H9 (cell line): ENCODE measurements around the gene AKAP7. TPM values are rescaled to one million over a fixed set of nuclear protein-coding genes. Genes with fewer than 3 reads are reported as not detected.

Experiments
- DNase-seq: peaks from one replicate; pipeline ENCODE4 v3.0.0-alpha.2; 2017
- H2AFZ ChIP-seq: one replicate; pipeline ENCODE4 v1.6.1; 2013; ENCODE audit warnings: mild to moderate bottlenecking, low read length, control low read depth, moderate library complexity
- H2AK5ac ChIP-seq: 2 replicates; pipeline ENCODE4 v1.6.1; 2013; ENCODE audit warnings: low read length, control low read depth, mixed read lengths; ENCODE audit not compliant: insufficient read length
- H2BK120ac ChIP-seq: one replicate; pipeline ENCODE4 v1.6.1; 2013; ENCODE audit warnings: low read depth, mild to moderate bottlenecking, low read length, control low read depth, inconsistent platforms; ENCODE audit not compliant: poor library complexity, severe bottlenecking
- H2BK12ac ChIP-seq: 2 replicates; pipeline ENCODE4 v1.6.1; 2013; ENCODE audit warnings: low read length, control low read depth, mixed read lengths, low read depth; ENCODE audit not compliant: insufficient read length
- H2BK15ac ChIP-seq: 2 replicates; pipeline ENCODE4 v1.6.1; 2013; ENCODE audit warnings: low read depth, low read length, control low read depth
- H2BK20ac ChIP-seq: one replicate; pipeline ENCODE4 v1.6.1; 2013; ENCODE audit warnings: low read depth, mild to moderate bottlenecking, low read length, control low read depth, inconsistent platforms; ENCODE audit not compliant: poor library complexity, severe bottlenecking
- H2BK5ac ChIP-seq: 2 replicates; pipeline ENCODE4 v1.6.1; 2013; ENCODE audit warnings: low read length, control low read depth, mixed read lengths; ENCODE audit not compliant: insufficient read length
- H3K14ac ChIP-seq: 2 replicates; pipeline ENCODE4 v1.6.1; 2013; ENCODE audit warnings: low read length, control low read depth; ENCODE audit not compliant: insufficient read depth
- H3K18ac ChIP-seq: 2 replicates; pipeline ENCODE4 v1.6.1; 2013; ENCODE audit warnings: low read depth, mild to moderate bottlenecking, mixed read lengths, low read length, control low read depth; ENCODE audit not compliant: insufficient read length
- H3K23ac ChIP-seq: 2 replicates; pipeline ENCODE4 v1.6.1; 2013; ENCODE audit warnings: low read length, control low read depth, mixed read lengths, low read depth; ENCODE audit not compliant: insufficient read length
- H3K23me2 ChIP-seq: 2 replicates; pipeline ENCODE4 v1.6.1; 2013; ENCODE audit warnings: low read depth, mild to moderate bottlenecking, mixed read lengths, low read length, control low read depth; ENCODE audit not compliant: insufficient read length, poor library complexity, severe bottlenecking
- H3K27ac ChIP-seq: 2 replicates; pipeline ENCODE4 v1.5.1; 2013; ENCODE audit warnings: low read length, control low read depth, mixed read lengths, low read depth; ENCODE audit not compliant: insufficient read length
- H3K27me3 ChIP-seq: 2 replicates; pipeline ENCODE4 v1.6.1; 2013; ENCODE audit warnings: low read length, control low read depth, inconsistent platforms; ENCODE audit not compliant: insufficient read depth
- H3K4ac ChIP-seq: 2 replicates; pipeline ENCODE4 v1.6.1; 2013; ENCODE audit warnings: low read depth, mild to moderate bottlenecking, control low read depth, inconsistent platforms, low read length, moderate library complexity
- H3K4me1 ChIP-seq: 2 replicates; pipeline ENCODE4 v1.6.1; 2013; ENCODE audit warnings: low read length, control low read depth, inconsistent platforms; ENCODE audit not compliant: insufficient read depth
- H3K4me2 ChIP-seq: 2 replicates; pipeline ENCODE4 v1.6.1; 2013; ENCODE audit warnings: low read length, control low read depth, mixed read lengths; ENCODE audit not compliant: insufficient read length, insufficient read depth
- H3K56ac ChIP-seq: 2 replicates; pipeline ENCODE4 v1.6.1; 2013; ENCODE audit warnings: low read depth, mild to moderate bottlenecking, mixed read lengths, low read length, control low read depth; ENCODE audit not compliant: insufficient read length
- H3K79me1 ChIP-seq: 2 replicates; pipeline ENCODE4 v1.6.1; 2013; ENCODE audit warnings: low read depth, mild to moderate bottlenecking, moderate library complexity, low read length, control low read depth, inconsistent platforms; ENCODE audit not compliant: insufficient read depth, poor library complexity, severe bottlenecking
- H3K79me2 ChIP-seq: 2 replicates; pipeline ENCODE4 v1.6.1; 2013; ENCODE audit warnings: low read length, control low read depth, inconsistent platforms; ENCODE audit not compliant: insufficient read depth
- H3K9ac ChIP-seq: 2 replicates; pipeline ENCODE4 v1.6.1; 2013; ENCODE audit warnings: low read length, control low read depth, mixed read lengths; ENCODE audit not compliant: insufficient read length; ENCODE audit errors: extremely low read depth
- H3K9me3 ChIP-seq: one replicate; pipeline ENCODE4 v1.6.1; 2013; ENCODE audit warnings: low read depth, low read length, inconsistent platforms; ENCODE audit not compliant: control insufficient read depth
- H3T11ph ChIP-seq: one replicate; pipeline ENCODE4 v1.6.1; 2013; ENCODE audit warnings: mild to moderate bottlenecking, low read length, control low read depth, inconsistent platforms
- H4K20me1 ChIP-seq: one replicate; pipeline ENCODE4 v1.6.1; 2013; ENCODE audit not compliant: control insufficient read depth, insufficient read length, insufficient read depth
- H4K5ac ChIP-seq: 2 replicates; pipeline ENCODE4 v1.6.1; 2013; ENCODE audit warnings: low read depth, mild to moderate bottlenecking, mixed read lengths, low read length, control low read depth; ENCODE audit not compliant: insufficient read length
- H4K8ac ChIP-seq: replicated peaks from 2 replicates; pipeline ENCODE4 v1.6.1; 2013; ENCODE audit warnings: low read length, control low read depth, mixed read lengths, low read depth; ENCODE audit not compliant: insufficient read length
- H4K91ac ChIP-seq: 2 replicates; pipeline ENCODE4 v1.6.1; 2013; ENCODE audit warnings: low read depth, mild to moderate bottlenecking, moderate library complexity, mixed read lengths, low read length, control low read depth; ENCODE audit not compliant: insufficient read length
- H3K27ac Mint-ChIP-seq, 3 experiments: 2 replicates in 2 of 3; 3 replicates in 1 of 3; pipeline ENCODE4 v1.8.0; 2020 to 2021; ENCODE audit warnings: mixed read lengths in 3 of 3, mild to moderate bottlenecking in 1 of 3, moderate library complexity in 1 of 3
- H3K27me3 Mint-ChIP-seq: 2 replicates; pipeline ENCODE4 v1.8.0; 2021; ENCODE audit warnings: low read depth, mild to moderate bottlenecking, moderate library complexity, mixed read lengths
- H3K36me3 Mint-ChIP-seq, 3 experiments: 2 replicates in 2 of 3; 3 replicates in 1 of 3; pipeline ENCODE4 v1.8.0; 2020 to 2021; ENCODE audit warnings: low read depth in 3 of 3, mixed read lengths in 3 of 3; ENCODE audit not compliant: insufficient read depth in 1 of 3
- H3K4me1 Mint-ChIP-seq, 2 experiments: 2 replicates each; pipeline ENCODE4 v1.8.0; 2020; ENCODE audit warnings: mixed read lengths in 2 of 2
- H3K4me3 Mint-ChIP-seq, 2 experiments: 2 replicates in 1 of 2; 3 replicates in 1 of 2; pipeline ENCODE4 v1.8.0; 2020 to 2021; ENCODE audit warnings: mild to moderate bottlenecking in 2 of 2, mixed read lengths in 2 of 2, moderate library complexity in 1 of 2
- H3K9me3 Mint-ChIP-seq, 2 experiments: 2 replicates in 1 of 2; 3 replicates in 1 of 2; pipeline ENCODE4 v1.8.0; 2020; ENCODE audit warnings: mild to moderate bottlenecking in 2 of 2, mixed read lengths in 2 of 2, moderate library complexity in 1 of 2
- CTCF ChIP-seq: fragments of 200-600 bp; sonication (generic); conservative IDR thresholded peaks from 3 replicates; pipeline ENCODE4 v1.8.0; 2021; ENCODE audit warnings: antibody characterized with exemption, mild to moderate bottlenecking
- WGBS: extraction: QIAGEN DNeasy Blood & Tissue Kit; methylation state at CpG from one replicate; pipeline ENCODE4 v1.1.7; 2013; ENCODE audit warnings: missing lambda C conversion rate, low lambda C conversion rate, mixed read lengths; ENCODE audit not compliant: insufficient read length; ENCODE audit errors: extremely low coverage; 5-methylcytosine and 5-hydroxymethylcytosine counted together
- total RNA-seq: library from RNA; stranded (reverse); gene quantifications from 2 replicates; pipeline ENCODE4 v1.2.1, GENCODE V29; 2021

Gene AKAP7
- total RNA-seq, 1 experiment from 2014 or later = 9.8 TPM

GRCh38 chr6:131225959-131226358 is 90.7 kb downstream of the AKAP7 start:
- Mint-ChIP-seq H3K4me3 (no peak overlapping the region), H3K36me3 (peaks cover 3 to 14% (median 5%) of the 10 kb centered on the region in 3 experiments), H3K4me1 (peaks cover 7 to 10% of the 10 kb centered on the region in 2 experiments), H3K9me3 (0 out of 5 replicates have a peak, but pooled peaks cover 0 to 2% of the 10 kb centered on the region in 2 experiments), H3K27me3 (no peaks in the 10 kb centered on the region), H3K27ac (0 out of 7 replicates have a peak overlapping the region, but pooled peaks of 1 of the 3 experiments have one; percentile 9)
- no peak overlapping the region for H4K8ac ChIP-seq
- H4K5ac ChIP-seq = no peak overlapping the region
- no peak overlapping the region for H3K9ac ChIP-seq
- no peaks in the 10 kb centered on the region for H3K27me3 ChIP-seq
- H4K20me1 ChIP-seq = no peaks in the 10 kb centered on the region
- no peak for DNase-seq
- H3K23me2 ChIP-seq = no peaks in the 10 kb centered on the region
- no CpG with 5 or more reads among the region's 3 CpGs for WGBS
- no peak overlapping the region for H3K14ac ChIP-seq
- no peak for TF ChIP-seq CTCF
- H3K27ac ChIP-seq = peak overlapping the region; percentile 47
- H3T11ph ChIP-seq = no peak overlapping the region
- no peak overlapping the region for H3K56ac ChIP-seq
- no peak overlapping the region for H2BK12ac ChIP-seq
- H3K4ac ChIP-seq = no peak overlapping the region
- no peaks in the 10 kb centered on the region for H3K79me1 ChIP-seq
- H3K18ac ChIP-seq = no peak overlapping the region
- no peak overlapping the region for H2AFZ ChIP-seq
- no peak overlapping the region for H3K4me2 ChIP-seq
- no peak overlapping the region for H2BK5ac ChIP-seq
- no peak overlapping the region for H2AK5ac ChIP-seq
- H3K79me2 ChIP-seq = no peaks in the 10 kb centered on the region
- H2BK15ac ChIP-seq = no peak overlapping the region
- peaks cover 5% of the 10 kb centered on the region; the same call in 1 of the 2 replicates for H3K4me1 ChIP-seq
- H2BK120ac ChIP-seq = no peak overlapping the region
- H3K9me3 ChIP-seq = no peaks in the 10 kb centered on the region
- no peak overlapping the region for H4K91ac ChIP-seq
- H3K23ac ChIP-seq = no peak overlapping the region
- no peak overlapping the region for H2BK20ac ChIP-seq
